Measurements from ENCODE around the gene NPEPL1. TPM values are rescaled to one million over a fixed set of nuclear protein-coding genes. Genes with fewer than 3 reads are reported as not detected.

Gene NPEPL1
- total RNA-seq, 1 donor from 2014 or later, result 31.3 TPM

GRCh38 chr20:58743929-58744534 lies 51.4 kb downstream of the NPEPL1 start:
- peaks cover 46% of the 10 kb centered on the region for H3K27me3 Mint-ChIP-seq (ENCODE audit: low read depth)
- no peak for DNase-seq (ENCODE audit: low spot score)
- no peak overlapping the region for H3K4me3 Mint-ChIP-seq (ENCODE audit: unreplicated experiment)
- no peak overlapping the region for H3K27ac Mint-ChIP-seq (ENCODE audit: unreplicated experiment)
- TF ChIP-seq CTCF (IDR thresholded peaks at IDR 0.05), result no peak
- H3K4me1 Mint-ChIP-seq (ENCODE audit: low read depth), result no peaks in the 10 kb centered on the region
- peaks cover 4% of the 10 kb centered on the region for H3K9me3 Mint-ChIP-seq (ENCODE audit: low read depth)
- no peaks in the 10 kb centered on the region for H3K36me3 Mint-ChIP-seq (ENCODE audit: low read depth)

- H3K4me3 Mint-ChIP-seq (ENCODE audit: unreplicated experiment), result no peak overlapping the region
- H3K27me3 Mint-ChIP-seq (ENCODE audit: low read depth), result peaks cover 44% of the 10 kb centered on the region
- no peaks in the 10 kb centered on the region for H3K4me1 Mint-ChIP-seq (ENCODE audit: low read depth)
- H3K36me3 Mint-ChIP-seq (ENCODE audit: low read depth), result no peaks in the 10 kb centered on the region
- no peaks in the 10 kb centered on the region for H3K9me3 Mint-ChIP-seq (ENCODE audit: low read depth)
- no peak overlapping the region for H3K27ac Mint-ChIP-seq (ENCODE audit: unreplicated experiment)
- DNase-seq (ENCODE audit: low spot score), result no peak
- no peak for TF ChIP-seq CTCF (IDR thresholded peaks at IDR 0.05)
Observed at GRCh38 chr20:58744836-58745235, 52.2 kb downstream of the NPEPL1 start.

- peaks cover 46% of the 10 kb centered on the region for H3K27me3 Mint-ChIP-seq (ENCODE audit: low read depth)
- no peaks in the 10 kb centered on the region for H3K36me3 Mint-ChIP-seq (ENCODE audit: low read depth)
- no peak overlapping the region for H3K27ac Mint-ChIP-seq (ENCODE audit: unreplicated experiment)
- DNase-seq (ENCODE audit: low spot score), result no peak
- no peaks in the 10 kb centered on the region for H3K9me3 Mint-ChIP-seq (ENCODE audit: low read depth)
- no peak overlapping the region for H3K4me3 Mint-ChIP-seq (ENCODE audit: unreplicated experiment)
- no peaks in the 10 kb centered on the region for H3K4me1 Mint-ChIP-seq (ENCODE audit: low read depth)
- no peak for TF ChIP-seq CTCF (IDR thresholded peaks at IDR 0.05)
Observed at GRCh38 chr20:58745391-58745790, 52.8 kb downstream of the NPEPL1 start.

GRCh38 chr20:58746620-58747019 lies 54.0 kb downstream of the NPEPL1 start:
- H3K4me3 Mint-ChIP-seq (ENCODE audit: unreplicated experiment), result no peak overlapping the region
- H3K27ac Mint-ChIP-seq (ENCODE audit: unreplicated experiment), result no peak overlapping the region
- DNase-seq (ENCODE audit: low spot score), result no peak
- no peaks in the 10 kb centered on the region for H3K4me1 Mint-ChIP-seq (ENCODE audit: low read depth)
- H3K36me3 Mint-ChIP-seq (ENCODE audit: low read depth), result no peaks in the 10 kb centered on the region
- no peaks in the 10 kb centered on the region for H3K9me3 Mint-ChIP-seq (ENCODE audit: low read depth)
- peaks cover 43% of the 10 kb centered on the region for H3K27me3 Mint-ChIP-seq (ENCODE audit: low read depth)
- no peak for TF ChIP-seq CTCF (IDR thresholded peaks at IDR 0.05)

GRCh38 chr20:58747211-58747610 lies 54.6 kb downstream of the NPEPL1 start:
- Mint-ChIP-seq H3K36me3 (ENCODE audit: low read depth) (no peaks in the 10 kb centered on the region), H3K27ac (ENCODE audit: unreplicated experiment) (no peak overlapping the region), H3K27me3 (ENCODE audit: low read depth) (peaks cover 42% of the 10 kb centered on the region), H3K4me1 (ENCODE audit: low read depth) (no peaks in the 10 kb centered on the region), H3K4me3 (ENCODE audit: unreplicated experiment) (no peak overlapping the region), H3K9me3 (ENCODE audit: low read depth) (no peaks in the 10 kb centered on the region)
- no peak for TF ChIP-seq CTCF (IDR thresholded peaks at IDR 0.05)
- no peak for DNase-seq (ENCODE audit: low spot score)
